Activated CD8-positive, alpha-beta T cell treated with anti-CD3 and anti-CD28 coated beads for 36 hours (primary cell): ENCODE data around the gene COA1. TPM values are rescaled to one million over a fixed set of nuclear protein-coding genes. Genes with fewer than 3 reads are reported as not detected.
A peak's percentile ranks its signal among the peaks of the same experiment; 100 is the strongest.

Experiments
- ATAC-seq: fragments of 200-7000 bp; cut with Tn5 transposase; one replicate; pipeline ENCODE4 v1.10.0; 2021; ENCODE audit warnings: mild to moderate bottlenecking, moderate library complexity
- CTCF ChIA-PET: fragments of 350-600 bp; sonication (Branson Sonifier 250); formaldehyde crosslinking; loops from one replicate; lab custom pipeline; 2021; ENCODE audit warnings: antibody characterized with exemption; lab: Charles Lee
- POLR2A ChIA-PET: fragments of 350-600 bp; sonication (Branson Sonifier 250); formaldehyde crosslinking; loops from one replicate; lab custom pipeline; 2021; ENCODE audit warnings: antibody characterized with exemption; lab: Charles Lee
- DNase-seq: peaks from one replicate; pipeline ENCODE4 v3.0.0-alpha.2; 2020
- H3K27ac Mint-ChIP-seq: one replicate; pipeline ENCODE4 v1.8.0; 2021; ENCODE audit warnings: mild to moderate bottlenecking, mixed read lengths
- H3K27me3 Mint-ChIP-seq: one replicate; pipeline ENCODE4 v1.8.0; 2021; ENCODE audit warnings: mixed read lengths
- H3K36me3 Mint-ChIP-seq: one replicate; pipeline ENCODE4 v1.8.0; 2021; ENCODE audit warnings: low read depth, mixed read lengths
- H3K4me1 Mint-ChIP-seq: one replicate; pipeline ENCODE4 v1.8.0; 2021; ENCODE audit warnings: low read depth, mixed read lengths
- H3K4me3 Mint-ChIP-seq: one replicate; pipeline ENCODE4 v1.8.0; 2021; ENCODE audit warnings: mild to moderate bottlenecking, moderate library complexity, mixed read lengths
- H3K9me3 Mint-ChIP-seq: one replicate; pipeline ENCODE4 v1.8.0; 2021; ENCODE audit warnings: mixed read lengths
- CTCF ChIP-seq: fragments of 200-600 bp; IDR thresholded peaks from one replicate; pipeline ENCODE4 v1.8.0; 2022; ENCODE audit warnings: antibody characterized with exemption, mild to moderate bottlenecking
- intact Hi-C: fragments of 100-400 bp; cut with micrococcal nuclease; formaldehyde crosslinking; loops from one replicate; pipeline ENCODE4 v1.10.0; 2022
- total RNA-seq, 2 experiments: library from RNA; stranded (reverse); gene quantifications; one replicate each; pipeline ENCODE4 v1.2.3, GENCODE V29; 2021

Gene COA1
- total RNA-seq, 2 experiments from 2014 or later = 78.8 to 85.6 TPM

- Mint-ChIP-seq H3K27ac (peak overlapping the region; percentile 99), H3K27me3 (no peaks in the 10 kb centered on the region), H3K36me3 (peaks cover 61% of the 10 kb centered on the region), H3K4me1 (peaks cover 93% of the 10 kb centered on the region), H3K9me3 (no peaks in the 10 kb centered on the region), H3K4me3 (peak overlapping the region; percentile 57)
- no peak for DNase-seq
- POLR2A ChIA-PET = interaction anchor here (0.7 to 11.0 kb wide), 7 partner anchors 9 to 62 kb away, joined by 3 to 159 read pairs (median 4); partner anchors contain the start of gene STK17A
- CTCF ChIA-PET = interaction anchor here (1.0 to 11.5 kb wide), 5 partner anchors 16 to 192 kb away, joined by 3 to 173 read pairs (median 11); partner anchors contain the start of gene STK17A
- no peak for ATAC-seq
- intact Hi-C loops = loop anchor here (5.0 kb wide), 2 partner anchors 34 to 51 kb away; no protein-coding TSS in a partner anchor
- TF ChIP-seq CTCF = no peak
Observed at GRCh38 chr7:43646603-43647338, 82.6 kb downstream of the COA1 start.

DNA sequence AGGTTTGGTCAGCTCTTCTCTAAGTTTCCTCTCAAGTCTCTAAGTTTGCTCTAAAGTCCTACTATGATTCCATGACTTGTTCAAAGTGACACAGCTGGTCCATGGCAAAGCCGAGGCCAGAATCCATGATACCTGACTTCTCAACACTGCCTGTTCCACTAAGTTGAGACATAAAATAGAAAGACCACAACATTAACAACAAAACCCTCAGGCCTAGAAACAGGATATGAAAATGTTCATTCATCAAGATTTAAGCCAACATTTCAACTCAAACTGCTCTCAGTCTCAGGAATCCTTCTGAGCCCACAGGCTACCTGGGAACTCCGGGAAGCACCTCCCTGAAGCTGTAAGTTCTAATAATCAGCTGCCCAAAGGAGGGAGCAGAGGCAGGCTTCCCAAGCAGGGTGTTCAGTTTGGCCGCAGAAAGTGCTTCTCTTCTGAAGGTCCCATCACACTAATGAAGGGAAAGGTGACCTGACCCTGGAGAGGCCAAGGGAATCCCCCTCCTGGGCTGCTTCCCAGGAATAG lies 83.6 kb downstream of the COA1 start:
- no peaks in the 10 kb centered on the region for H3K9me3 Mint-ChIP-seq
- no peaks in the 10 kb centered on the region for H3K27me3 Mint-ChIP-seq
- DNase-seq = no peak
- peak overlapping the region; percentile 99 for H3K27ac Mint-ChIP-seq
- ChIA-PET POLR2A (interaction anchor here (0.6 to 11.0 kb wide), 10 partner anchors 8 to 61 kb away, joined by 3 to 159 read pairs (median 4); partner anchors contain the start of gene STK17A), CTCF (interaction anchor here (1.0 to 11.5 kb wide), 5 partner anchors 11 to 193 kb away, joined by 3 to 173 read pairs (median 6); partner anchors contain the start of gene STK17A)
- no peak for TF ChIP-seq CTCF
- peak overlapping the region; percentile 40 for H3K4me3 Mint-ChIP-seq
- H3K36me3 Mint-ChIP-seq = peaks cover 59% of the 10 kb centered on the region
- ATAC-seq = no peak
- intact Hi-C loops = loop anchor here (5.0 kb wide), 2 partner anchors 33 to 52 kb away; no protein-coding TSS in a partner anchor
- H3K4me1 Mint-ChIP-seq = peaks cover 89% of the 10 kb centered on the region

GRCh38 chr7:43643846-43644245 lies 85.5 kb downstream of the COA1 start:
- no peak for TF ChIP-seq CTCF
- ChIA-PET POLR2A (interaction anchor here (0.9 to 11.0 kb wide), 8 partner anchors 12 to 115 kb away, joined by 3 to 159 read pairs (median 6); partner anchors contain the start of genes BLVRA and STK17A), CTCF (interaction anchor here (0.7 to 11.5 kb wide), 5 partner anchors 21 to 77 kb away, joined by 3 to 173 read pairs (median 4); partner anchors contain the start of gene STK17A)
- no peaks in the 10 kb centered on the region for H3K27me3 Mint-ChIP-seq
- H3K27ac Mint-ChIP-seq = peak overlapping the region; percentile 79
- no peak for ATAC-seq
- intact Hi-C loops = no loop called here
- peak overlapping the region; percentile 18 for H3K4me3 Mint-ChIP-seq
- DNase-seq = peak; percentile 62
- H3K4me1 Mint-ChIP-seq = peaks cover 94% of the 10 kb centered on the region
- H3K36me3 Mint-ChIP-seq = peaks cover 75% of the 10 kb centered on the region
- no peaks in the 10 kb centered on the region for H3K9me3 Mint-ChIP-seq

GRCh38 chr7:43642897-43643630 lies 86.3 kb downstream of the COA1 start:
- H3K9me3 Mint-ChIP-seq = no peaks in the 10 kb centered on the region
- ATAC-seq = no peak
- ChIA-PET CTCF (interaction anchor here (1.3 to 11.5 kb wide), 4 partner anchors 44 to 61 kb away, joined by 3 to 173 read pairs (median 36); partner anchors contain the start of gene STK17A), POLR2A (interaction anchor here (0.7 to 11.0 kb wide), 5 partner anchors 8 to 58 kb away, joined by 3 to 159 read pairs (median 3); partner anchors contain the start of gene STK17A)
- DNase-seq = no peak
- intact Hi-C loops = no loop called here
- no peak for TF ChIP-seq CTCF
- H3K27me3 Mint-ChIP-seq = no peaks in the 10 kb centered on the region
- peaks cover 94% of the 10 kb centered on the region for H3K4me1 Mint-ChIP-seq
- H3K4me3 Mint-ChIP-seq = peak overlapping the region; percentile 1
- peaks cover 77% of the 10 kb centered on the region for H3K36me3 Mint-ChIP-seq
- H3K27ac Mint-ChIP-seq = peak overlapping the region; percentile 79
